OCI-LY3 (cell line): ENCODE results near the gene HUNK.

Source experiments
- EZH2phosphoT487 ChIP-seq: fragments of 200-600 bp; shearing (Covaris generic); IDR thresholded peaks from 2 replicates; pipeline ENCODE4 v1.6.1; 2018; ENCODE audit warnings: antibody characterized with exemption, mixed run types, low read depth
- TF ChIP-seq, protein P1 (sequence below): fragments of 200-600, 300-600 bp; sonication (generic); IDR thresholded peaks from 2 replicates; pipeline ENCODE4 v1.5.1; 2014; ENCODE audit warnings: antibody characterized with exemption, low read length, low read depth

DNA sequence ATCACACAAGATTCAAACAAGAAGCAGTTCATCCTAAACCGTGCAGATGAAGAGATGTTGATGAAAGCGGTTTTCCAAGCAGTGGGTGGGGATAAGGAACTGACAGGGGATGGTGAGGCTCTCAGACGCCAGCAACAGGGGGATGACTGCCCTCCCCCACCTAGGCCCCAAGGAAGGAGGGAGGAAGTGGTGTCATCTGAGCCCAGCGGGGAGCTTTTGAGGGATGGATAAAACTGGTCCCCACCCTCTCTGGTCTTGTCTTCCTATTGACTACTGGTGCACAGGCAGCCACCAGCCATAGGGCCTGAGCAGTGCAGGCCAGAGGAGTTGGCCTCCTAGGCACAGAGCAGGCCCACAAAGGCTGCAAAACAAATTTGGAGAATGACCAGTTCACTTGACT is 175.5 kb downstream of the HUNK start:
- TF ChIP-seq, protein P1, sequence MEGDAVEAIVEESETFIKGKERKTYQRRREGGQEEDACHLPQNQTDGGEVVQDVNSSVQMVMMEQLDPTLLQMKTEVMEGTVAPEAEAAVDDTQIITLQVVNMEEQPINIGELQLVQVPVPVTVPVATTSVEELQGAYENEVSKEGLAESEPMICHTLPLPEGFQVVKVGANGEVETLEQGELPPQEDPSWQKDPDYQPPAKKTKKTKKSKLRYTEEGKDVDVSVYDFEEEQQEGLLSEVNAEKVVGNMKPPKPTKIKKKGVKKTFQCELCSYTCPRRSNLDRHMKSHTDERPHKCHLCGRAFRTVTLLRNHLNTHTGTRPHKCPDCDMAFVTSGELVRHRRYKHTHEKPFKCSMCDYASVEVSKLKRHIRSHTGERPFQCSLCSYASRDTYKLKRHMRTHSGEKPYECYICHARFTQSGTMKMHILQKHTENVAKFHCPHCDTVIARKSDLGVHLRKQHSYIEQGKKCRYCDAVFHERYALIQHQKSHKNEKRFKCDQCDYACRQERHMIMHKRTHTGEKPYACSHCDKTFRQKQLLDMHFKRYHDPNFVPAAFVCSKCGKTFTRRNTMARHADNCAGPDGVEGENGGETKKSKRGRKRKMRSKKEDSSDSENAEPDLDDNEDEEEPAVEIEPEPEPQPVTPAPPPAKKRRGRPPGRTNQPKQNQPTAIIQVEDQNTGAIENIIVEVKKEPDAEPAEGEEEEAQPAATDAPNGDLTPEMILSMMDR, result no peak
- TF ChIP-seq EZH2phosphoT487, result no peak
